ENCODE results near the gene ADGRL3.

Gene ADGRL3

DNA sequence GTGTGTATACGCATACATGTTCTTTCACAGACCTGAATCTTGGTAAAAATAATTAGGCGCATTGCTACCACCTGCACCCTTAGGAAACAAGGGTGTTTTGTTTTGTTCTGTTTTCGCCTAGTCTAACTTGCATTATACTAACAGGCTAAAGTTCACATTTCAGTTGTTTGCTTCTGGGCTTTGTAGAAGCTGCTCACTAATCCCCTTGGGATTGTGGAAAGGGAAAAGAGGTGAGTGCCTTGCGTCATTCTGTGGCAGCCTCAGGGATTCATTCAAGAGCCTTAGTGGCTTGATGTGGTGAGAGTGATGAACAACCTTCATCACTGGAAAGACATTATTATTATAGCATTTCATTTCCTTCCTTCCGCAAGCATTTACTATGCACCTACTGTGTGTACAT is 331.1 kb downstream of the ADGRL3 start:
- Histone ChIP-seq H3K4me1 (ENCODE audit: control insufficient read depth, insufficient read depth, low read length) (no peaks in the 10 kb centered on the region), H3K9me3 (ENCODE audit: control insufficient read depth, insufficient read depth, low read depth, low read length) (no peaks in the 10 kb centered on the region), H3K27ac (ENCODE audit: extremely low read depth, low read depth, low read length) (no peak overlapping the region), H3K36me3 (ENCODE audit: control insufficient read depth in 2 of 2, insufficient read depth in 1 of 2, low read length in 2 of 2) (no peaks in the 10 kb centered on the region), H3K4me3 (ENCODE audit: low read depth, low read length) (no peak overlapping the region)
- POLR2A ChIA-PET, result no interaction called here
- CTCF ChIA-PET, result no interaction called here
- TF ChIP-seq SP2 (tag by site-specific recombination; IDR thresholded peaks at IDR 0.05) (no peak), ZNF274 (IDR thresholded peaks at IDR 0.05; ENCODE audit: low read length) (no peak), ZNF274 (tag by site-specific recombination; IDR thresholded peaks at IDR 0.05; ENCODE audit: borderline replicate concordance) (no peak), ZNF571 (tag by site-specific recombination; IDR thresholded peaks at IDR 0.05) (no peak), ZNF626 (tag by site-specific recombination; IDR thresholded peaks at IDR 0.05) (no peak), ZNF76 (tag by site-specific recombination; IDR thresholded peaks at IDR 0.05; ENCODE audit: borderline replicate concordance, low read depth) (no peak), MZF1 (tag by site-specific recombination; IDR thresholded peaks at IDR 0.05; ENCODE audit: borderline replicate concordance) (no peak), ZIC2 (tag by site-specific recombination; IDR thresholded peaks at IDR 0.05) (no peak), ZSCAN16 (tag by site-specific recombination; IDR thresholded peaks at IDR 0.05) (no peak), SCRT2 (tag by site-specific recombination; IDR thresholded peaks at IDR 0.05) (no peak), ZNF624 (tag by site-specific recombination; IDR thresholded peaks at IDR 0.05) (no peak), FEZF1 (tag by site-specific recombination; IDR thresholded peaks at IDR 0.05) (no peak), ZNF24 (tag by site-specific recombination; IDR thresholded peaks at IDR 0.05) (no peak), ZNF560 (tag by site-specific recombination; IDR thresholded peaks at IDR 0.05; ENCODE audit: borderline replicate concordance) (no peak), ZNF433 (tag by site-specific recombination; IDR thresholded peaks at IDR 0.05; ENCODE audit: low read depth) (no peak), ZNF223 (tag by site-specific recombination; IDR thresholded peaks at IDR 0.05) (no peak), ZBTB7A (tag by site-specific recombination; IDR thresholded peaks at IDR 0.05; ENCODE audit: low read depth) (no peak)
- TF ChIP-seq, protein P1, sequence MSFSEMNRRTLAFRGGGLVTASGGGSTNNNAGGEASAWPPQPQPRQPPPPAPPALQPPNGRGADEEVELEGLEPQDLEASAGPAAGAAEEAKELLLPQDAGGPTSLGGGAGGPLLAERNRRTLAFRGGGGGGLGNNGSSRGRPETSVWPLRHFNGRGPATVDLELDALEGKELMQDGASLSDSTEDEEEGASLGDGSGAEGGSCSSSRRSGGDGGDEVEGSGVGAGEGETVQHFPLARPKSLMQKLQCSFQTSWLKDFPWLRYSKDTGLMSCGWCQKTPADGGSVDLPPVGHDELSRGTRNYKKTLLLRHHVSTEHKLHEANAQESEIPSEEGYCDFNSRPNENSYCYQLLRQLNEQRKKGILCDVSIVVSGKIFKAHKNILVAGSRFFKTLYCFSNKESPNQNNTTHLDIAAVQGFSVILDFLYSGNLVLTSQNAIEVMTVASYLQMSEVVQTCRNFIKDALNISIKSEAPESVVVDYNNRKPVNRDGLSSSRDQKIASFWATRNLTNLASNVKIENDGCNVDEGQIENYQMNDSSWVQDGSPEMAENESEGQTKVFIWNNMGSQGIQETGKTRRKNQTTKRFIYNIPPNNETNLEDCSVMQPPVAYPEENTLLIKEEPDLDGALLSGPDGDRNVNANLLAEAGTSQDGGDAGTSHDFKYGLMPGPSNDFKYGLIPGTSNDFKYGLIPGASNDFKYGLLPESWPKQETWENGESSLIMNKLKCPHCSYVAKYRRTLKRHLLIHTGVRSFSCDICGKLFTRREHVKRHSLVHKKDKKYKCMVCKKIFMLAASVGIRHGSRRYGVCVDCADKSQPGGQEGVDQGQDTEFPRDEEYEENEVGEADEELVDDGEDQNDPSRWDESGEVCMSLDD (tag by site-specific recombination; IDR thresholded peaks at IDR 0.05), result no peak

DNA sequence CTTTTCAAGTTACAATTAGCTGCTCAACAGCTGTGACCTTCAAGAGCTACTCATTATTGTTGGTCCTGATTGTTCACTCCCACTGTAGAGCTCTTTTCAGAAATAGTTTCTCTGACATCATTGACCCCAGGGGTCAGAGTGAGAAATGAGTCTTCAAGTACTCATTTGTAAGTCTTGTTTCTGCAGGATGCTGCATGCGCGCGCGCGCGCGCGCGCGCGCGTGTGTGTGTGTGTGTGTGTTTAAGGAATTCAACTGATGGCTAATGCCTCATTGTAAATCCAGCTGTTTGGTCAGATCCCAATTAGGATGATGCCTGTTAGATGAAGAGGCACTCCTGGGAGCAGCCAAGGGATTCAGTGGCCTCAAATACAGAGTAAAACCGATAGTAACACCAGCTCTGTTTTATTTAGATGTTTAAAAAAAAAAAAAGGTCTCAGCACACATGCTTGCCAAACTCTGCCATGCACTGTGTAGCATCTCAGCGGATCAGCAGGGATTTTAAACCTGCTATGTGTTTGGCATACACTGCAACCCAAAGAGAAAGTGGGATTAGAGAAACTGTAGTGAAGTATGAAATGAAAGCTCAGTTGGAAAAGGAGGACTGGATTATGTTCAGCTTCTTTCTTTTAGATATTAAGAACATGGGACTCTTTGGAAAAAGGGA is 332.3 kb downstream of the ADGRL3 start:
- ChIA-PET POLR2A (no interaction called here), CTCF (no interaction called here)
- H3K27ac ChIP-seq (ENCODE audit: extremely low read depth, low read depth, low read length), result no peak overlapping the region
- no peaks in the 10 kb centered on the region for H3K36me3 ChIP-seq (ENCODE audit: control insufficient read depth in 2 of 2, insufficient read depth in 1 of 2, low read length in 2 of 2)
- no peaks in the 10 kb centered on the region for H3K9me3 ChIP-seq (ENCODE audit: control insufficient read depth, insufficient read depth, low read depth, low read length)
- H3K4me1 ChIP-seq (ENCODE audit: control insufficient read depth, insufficient read depth, low read length), result no peaks in the 10 kb centered on the region
- H3K4me3 ChIP-seq (ENCODE audit: low read depth, low read length), result no peak overlapping the region
- TF ChIP-seq, protein P2, sequence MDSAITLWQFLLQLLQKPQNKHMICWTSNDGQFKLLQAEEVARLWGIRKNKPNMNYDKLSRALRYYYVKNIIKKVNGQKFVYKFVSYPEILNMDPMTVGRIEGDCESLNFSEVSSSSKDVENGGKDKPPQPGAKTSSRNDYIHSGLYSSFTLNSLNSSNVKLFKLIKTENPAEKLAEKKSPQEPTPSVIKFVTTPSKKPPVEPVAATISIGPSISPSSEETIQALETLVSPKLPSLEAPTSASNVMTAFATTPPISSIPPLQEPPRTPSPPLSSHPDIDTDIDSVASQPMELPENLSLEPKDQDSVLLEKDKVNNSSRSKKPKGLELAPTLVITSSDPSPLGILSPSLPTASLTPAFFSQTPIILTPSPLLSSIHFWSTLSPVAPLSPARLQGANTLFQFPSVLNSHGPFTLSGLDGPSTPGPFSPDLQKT (IDR thresholded peaks at IDR 0.05; ENCODE audit: borderline replicate concordance, low read depth, low read length), result no peak
- TF ChIP-seq TRIM28 (IDR thresholded peaks at IDR 0.05; ENCODE audit: borderline replicate concordance, low read length) (no peak), ZNF239 (tag by site-specific recombination; IDR thresholded peaks at IDR 0.05) (no peak), EGR2 (tag by site-specific recombination; IDR thresholded peaks at IDR 0.05; ENCODE audit: low read depth) (no peak), GLI2 (tag by site-specific recombination; IDR thresholded peaks at IDR 0.05; ENCODE audit: borderline replicate concordance, low read depth) (no peak), ZBTB17 (tag by site-specific recombination; IDR thresholded peaks at IDR 0.05) (no peak), ZNF324 (tag by site-specific recombination; IDR thresholded peaks at IDR 0.05) (no peak), MEIS1 (CRISPR knock-in tag; IDR thresholded peaks at IDR 0.05; ENCODE audit: borderline replicate concordance) (no peak)
- TF ChIP-seq, protein P3, sequence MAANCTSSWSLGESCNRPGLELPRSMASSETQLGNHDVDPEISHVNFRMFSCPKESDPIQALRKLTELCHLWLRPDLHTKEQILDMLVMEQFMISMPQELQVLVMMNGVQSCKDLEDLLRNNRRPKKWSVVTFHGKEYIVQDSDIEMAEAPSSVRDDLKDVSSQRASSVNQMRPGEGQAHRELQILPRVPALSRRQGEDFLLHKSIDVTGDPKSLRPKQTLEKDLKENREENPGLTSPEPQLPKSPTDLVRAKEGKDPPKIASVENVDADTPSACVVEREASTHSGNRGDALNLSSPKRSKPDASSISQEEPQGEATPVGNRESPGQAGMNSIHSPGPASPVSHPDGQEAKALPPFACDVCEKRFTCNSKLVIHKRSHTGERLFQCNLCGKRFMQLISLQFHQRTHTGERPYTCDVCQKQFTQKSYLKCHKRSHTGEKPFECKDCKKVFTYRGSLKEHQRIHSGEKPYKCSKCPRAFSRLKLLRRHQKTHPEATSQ (tag by site-specific recombination; IDR thresholded peaks at IDR 0.05), result no peak
- TF ChIP-seq, protein P4, sequence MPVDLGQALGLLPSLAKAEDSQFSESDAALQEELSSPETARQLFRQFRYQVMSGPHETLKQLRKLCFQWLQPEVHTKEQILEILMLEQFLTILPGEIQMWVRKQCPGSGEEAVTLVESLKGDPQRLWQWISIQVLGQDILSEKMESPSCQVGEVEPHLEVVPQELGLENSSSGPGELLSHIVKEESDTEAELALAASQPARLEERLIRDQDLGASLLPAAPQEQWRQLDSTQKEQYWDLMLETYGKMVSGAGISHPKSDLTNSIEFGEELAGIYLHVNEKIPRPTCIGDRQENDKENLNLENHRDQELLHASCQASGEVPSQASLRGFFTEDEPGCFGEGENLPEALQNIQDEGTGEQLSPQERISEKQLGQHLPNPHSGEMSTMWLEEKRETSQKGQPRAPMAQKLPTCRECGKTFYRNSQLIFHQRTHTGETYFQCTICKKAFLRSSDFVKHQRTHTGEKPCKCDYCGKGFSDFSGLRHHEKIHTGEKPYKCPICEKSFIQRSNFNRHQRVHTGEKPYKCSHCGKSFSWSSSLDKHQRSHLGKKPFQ (tag by site-specific recombination; IDR thresholded peaks at IDR 0.05), result no peak
- TF ChIP-seq, protein P5, sequence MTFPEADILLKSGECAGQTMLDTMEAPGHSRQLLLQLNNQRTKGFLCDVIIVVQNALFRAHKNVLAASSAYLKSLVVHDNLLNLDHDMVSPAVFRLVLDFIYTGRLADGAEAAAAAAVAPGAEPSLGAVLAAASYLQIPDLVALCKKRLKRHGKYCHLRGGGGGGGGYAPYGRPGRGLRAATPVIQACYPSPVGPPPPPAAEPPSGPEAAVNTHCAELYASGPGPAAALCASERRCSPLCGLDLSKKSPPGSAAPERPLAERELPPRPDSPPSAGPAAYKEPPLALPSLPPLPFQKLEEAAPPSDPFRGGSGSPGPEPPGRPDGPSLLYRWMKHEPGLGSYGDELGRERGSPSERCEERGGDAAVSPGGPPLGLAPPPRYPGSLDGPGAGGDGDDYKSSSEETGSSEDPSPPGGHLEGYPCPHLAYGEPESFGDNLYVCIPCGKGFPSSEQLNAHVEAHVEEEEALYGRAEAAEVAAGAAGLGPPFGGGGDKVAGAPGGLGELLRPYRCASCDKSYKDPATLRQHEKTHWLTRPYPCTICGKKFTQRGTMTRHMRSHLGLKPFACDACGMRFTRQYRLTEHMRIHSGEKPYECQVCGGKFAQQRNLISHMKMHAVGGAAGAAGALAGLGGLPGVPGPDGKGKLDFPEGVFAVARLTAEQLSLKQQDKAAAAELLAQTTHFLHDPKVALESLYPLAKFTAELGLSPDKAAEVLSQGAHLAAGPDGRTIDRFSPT (tag by site-specific recombination; IDR thresholded peaks at IDR 0.05), result no peak

All from HEK293 (cell line).